ENCODE measurements around the gene CARD11. TPM values are rescaled to one million over a fixed set of nuclear protein-coding genes. Genes with fewer than 3 reads are reported as not detected.

Gene CARD11
- total and polyA plus RNA-seq, 2 of the 13 experiments (the other 11 are each of a cell fraction or from before 2014, with no cell fraction given) = 0.04 TPM; not detected in 1

DNA sequence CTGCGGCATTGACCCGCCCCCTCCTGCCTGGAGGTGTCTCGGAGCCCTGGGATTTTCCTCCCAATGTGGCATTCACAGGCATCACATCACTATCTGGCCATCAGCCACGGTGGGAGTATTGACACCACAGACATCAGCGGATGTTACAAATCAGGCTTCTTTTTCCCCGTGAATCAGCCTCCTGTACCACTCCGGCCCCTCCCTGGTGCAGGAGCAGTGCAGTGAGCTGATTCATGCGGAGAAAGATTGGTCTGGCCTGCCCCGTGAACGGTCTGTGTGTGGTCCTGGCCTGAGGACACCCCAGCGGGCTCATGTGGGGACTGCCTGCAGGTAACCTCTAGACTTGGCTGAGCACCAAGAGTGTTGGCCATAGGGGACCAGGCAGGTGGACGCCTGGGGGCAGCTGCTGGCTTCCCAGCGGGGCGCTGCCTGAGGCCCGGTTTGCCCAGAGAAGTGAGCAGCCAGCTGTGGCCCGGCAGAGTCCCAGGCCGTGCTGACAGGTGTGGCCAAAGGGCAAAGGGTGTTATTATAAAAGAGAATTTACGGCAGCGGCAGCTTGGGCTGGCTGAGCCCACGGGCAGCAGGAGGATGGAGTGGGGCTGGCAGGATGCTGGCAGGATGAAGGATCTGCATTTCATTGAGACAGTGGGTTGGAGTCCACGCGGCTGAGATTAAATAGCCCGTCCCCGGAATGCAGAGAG is 167.5 kb downstream of the CARD11 start:
- Histone ChIP-seq H3K4me2 (ENCODE audit: low read depth, low read length) (no peak overlapping the region), H3K4me1 (ENCODE audit: insufficient read depth, low read length) (peaks cover 5% of the 10 kb centered on the region; the same call in 1 of the 2 replicates), H3K9me3 (ENCODE audit: low read length) (no peaks in the 10 kb centered on the region), H2AFZ (ENCODE audit: low read length) (no peak overlapping the region), H3K27ac (ENCODE audit: extremely low read length, insufficient read depth, low read length) (no peak overlapping the region), H3K36me3 (replicated peaks in 1 of 2; ENCODE audit: control insufficient read depth in 1 of 2, insufficient read depth in 2 of 2, low read length in 2 of 2) (no peaks in the 10 kb centered on the region), H3K4me3 (replicated peaks in 1 of 3; ENCODE audit: insufficient read depth in 1 of 3, low read depth in 2 of 3, low read length in 3 of 3) (no peak overlapping the region), H4K20me1 (ENCODE audit: insufficient read depth, low read length) (no peaks in the 10 kb centered on the region), H3K79me2 (ENCODE audit: insufficient read depth, low read length) (no peaks in the 10 kb centered on the region), H3K27me3 (ENCODE audit: control insufficient read depth in 1 of 2, insufficient read depth in 2 of 2, low read length in 2 of 2) (peaks cover 1 to 9% of the 10 kb centered on the region in 2 experiments; a peak in 3 of 5 replicates), H3K9ac (ENCODE audit: insufficient read depth, low read depth, low read length) (no peak overlapping the region)
- intact Hi-C loops (cut with micrococcal nuclease; ENCODE audit: unreplicated experiment) = no loop called here
- no peak for FAIRE-seq
- no peak for TF ChIP-seq ZNF766 (CRISPR knock-in tag; IDR thresholded peaks at IDR 0.05; ENCODE audit: borderline replicate concordance)
- no peak for TF ChIP-seq ZNF251 (CRISPR knock-in tag; IDR thresholded peaks at IDR 0.05)
- TF ChIP-seq, protein P1, sequence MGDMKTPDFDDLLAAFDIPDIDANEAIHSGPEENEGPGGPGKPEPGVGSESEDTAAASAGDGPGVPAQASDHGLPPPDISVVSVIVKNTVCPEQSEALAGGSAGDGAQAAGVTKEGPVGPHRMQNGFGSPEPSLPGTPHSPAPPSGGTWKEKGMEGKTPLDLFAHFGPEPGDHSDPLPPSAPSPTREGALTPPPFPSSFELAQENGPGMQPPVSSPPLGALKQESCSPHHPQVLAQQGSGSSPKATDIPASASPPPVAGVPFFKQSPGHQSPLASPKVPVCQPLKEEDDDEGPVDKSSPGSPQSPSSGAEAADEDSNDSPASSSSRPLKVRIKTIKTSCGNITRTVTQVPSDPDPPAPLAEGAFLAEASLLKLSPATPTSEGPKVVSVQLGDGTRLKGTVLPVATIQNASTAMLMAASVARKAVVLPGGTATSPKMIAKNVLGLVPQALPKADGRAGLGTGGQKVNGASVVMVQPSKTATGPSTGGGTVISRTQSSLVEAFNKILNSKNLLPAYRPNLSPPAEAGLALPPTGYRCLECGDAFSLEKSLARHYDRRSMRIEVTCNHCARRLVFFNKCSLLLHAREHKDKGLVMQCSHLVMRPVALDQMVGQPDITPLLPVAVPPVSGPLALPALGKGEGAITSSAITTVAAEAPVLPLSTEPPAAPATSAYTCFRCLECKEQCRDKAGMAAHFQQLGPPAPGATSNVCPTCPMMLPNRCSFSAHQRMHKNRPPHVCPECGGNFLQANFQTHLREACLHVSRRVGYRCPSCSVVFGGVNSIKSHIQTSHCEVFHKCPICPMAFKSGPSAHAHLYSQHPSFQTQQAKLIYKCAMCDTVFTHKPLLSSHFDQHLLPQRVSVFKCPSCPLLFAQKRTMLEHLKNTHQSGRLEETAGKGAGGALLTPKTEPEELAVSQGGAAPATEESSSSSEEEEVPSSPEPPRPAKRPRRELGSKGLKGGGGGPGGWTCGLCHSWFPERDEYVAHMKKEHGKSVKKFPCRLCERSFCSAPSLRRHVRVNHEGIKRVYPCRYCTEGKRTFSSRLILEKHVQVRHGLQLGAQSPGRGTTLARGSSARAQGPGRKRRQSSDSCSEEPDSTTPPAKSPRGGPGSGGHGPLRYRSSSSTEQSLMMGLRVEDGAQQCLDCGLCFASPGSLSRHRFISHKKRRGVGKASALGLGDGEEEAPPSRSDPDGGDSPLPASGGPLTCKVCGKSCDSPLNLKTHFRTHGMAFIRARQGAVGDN (CRISPR knock-in tag; IDR thresholded peaks at IDR 0.05) = peak; percentile 18; the same call in 1 of the 2 replicates
- in situ Hi-C loops (cut with HindIII; ENCODE audit: extremely low pct_ligation_motif_present, low pct_unique_long_range_greater_than_20kb) = loop anchor here (25.0 kb wide), 2 partner anchors 511 to 786 kb away; no protein-coding TSS in a partner anchor
- 32% methylated on average over 19 of the region's 24 CpGs for WGBS (ENCODE audit: low lambda C conversion rate)
- no peak for DNase-seq (ENCODE audit: low spot score)
- no TSS peak for BruUV-seq (replicated peaks)
- peak; percentile 41 for ATAC-seq
- CTCF ChIA-PET (ENCODE audit: low intra/inter-chr PET ratio, low total read pairs) = no interaction called here
- POLR2A ChIA-PET = no interaction called here
